Dermis microvascular lymphatic vessel endothelial cell (primary cell): ENCODE data around the gene TTBK2. TPM values are rescaled to one million over a fixed set of nuclear protein-coding genes. Genes with fewer than 3 reads are reported as not detected.
"Not testable (repeated sequence)": the region's sequence is repeated elsewhere in the genome, so short reads cannot be mapped to it uniquely, and the experiment has no call there.

ENCODE experiments used
- DNase-seq, 2 donors: peaks; one replicate each; pipeline versions ENCODE4 v3.0.0 to v3.0.0-alpha.2; 2010; ENCODE audit warnings: low read depth in 2 of 2
- total RNA-seq: library from RNA; depleted of rRNA; stranded (reverse); fragments of >200 nt; gene quantifications from 2 replicates; pipeline ENCODE4 v1.2.1, GENCODE V29; 2014

TTBK2 gene
- total RNA-seq, 1 donor from 2014 or later, result 7.1 TPM

DNA sequence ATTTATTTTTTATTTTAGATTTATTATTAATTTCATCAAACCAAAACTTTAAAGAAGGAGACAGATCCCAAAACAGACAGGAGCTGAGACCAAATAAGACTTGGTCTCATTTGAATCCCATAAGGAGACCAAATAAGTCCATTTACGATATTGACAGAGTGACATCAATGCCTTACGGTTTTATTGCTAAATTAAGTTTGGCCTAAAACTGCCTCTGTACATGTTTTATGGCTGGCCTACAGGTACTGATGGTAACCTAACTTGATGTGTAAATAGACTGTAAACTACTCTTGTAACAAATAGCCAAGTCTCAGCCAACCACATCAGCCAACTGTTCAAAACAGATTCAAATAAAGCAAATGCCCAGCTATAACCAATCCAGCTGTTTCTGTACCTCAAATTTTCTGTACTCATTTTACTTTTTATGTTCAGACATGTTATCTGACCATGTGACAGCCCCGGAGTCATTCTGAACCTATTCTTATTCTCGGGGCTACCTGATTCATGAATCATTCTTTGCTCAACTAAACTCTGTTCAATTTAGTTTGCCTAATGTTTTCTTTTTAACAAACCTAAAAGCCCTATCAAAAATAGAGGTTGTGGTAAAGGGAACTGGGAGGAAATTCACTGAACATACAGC is 94.2 kb downstream of the TTBK2 start:
- DNase-seq, result no peak

DNA sequence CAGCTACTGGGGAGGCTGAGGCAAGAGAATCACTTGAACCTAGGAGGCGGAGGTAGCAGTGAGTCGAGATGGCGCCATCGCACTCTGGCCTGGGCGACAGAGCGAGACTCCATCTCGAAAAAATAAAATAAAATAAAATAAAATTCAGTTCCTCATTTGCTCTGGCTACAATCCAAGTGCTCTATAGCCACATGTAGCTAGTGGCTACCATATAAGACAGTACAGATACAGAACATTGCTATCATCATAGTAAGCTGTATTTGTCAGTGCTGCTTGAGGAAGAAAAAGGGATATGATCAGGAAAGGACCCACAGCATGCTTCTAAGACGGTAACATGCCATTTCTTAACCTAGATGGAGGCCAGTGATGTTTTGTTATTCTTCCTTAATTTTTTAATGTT is 95.0 kb downstream of the TTBK2 start:
- no peak for DNase-seq

DNA sequence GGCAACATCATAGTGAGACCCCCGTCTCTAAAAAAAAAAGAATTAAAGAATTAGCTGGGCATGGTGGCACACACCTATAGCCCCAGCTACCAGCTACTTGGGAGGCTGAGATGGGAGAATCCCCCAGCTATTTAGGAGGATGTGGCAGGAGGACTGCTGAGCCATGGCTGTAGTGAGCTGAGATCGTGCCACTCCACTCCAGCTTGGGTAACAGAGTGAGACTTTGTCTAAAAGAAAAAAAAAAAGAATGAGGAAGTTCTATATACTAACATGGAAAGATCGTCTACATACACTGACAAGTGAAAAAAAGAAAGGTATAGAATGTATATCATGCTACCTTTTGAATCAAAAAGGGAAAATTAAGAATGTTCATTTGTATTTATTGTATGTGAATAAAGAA is 99.8 kb downstream of the TTBK2 start:
- no peak for DNase-seq

DNA sequence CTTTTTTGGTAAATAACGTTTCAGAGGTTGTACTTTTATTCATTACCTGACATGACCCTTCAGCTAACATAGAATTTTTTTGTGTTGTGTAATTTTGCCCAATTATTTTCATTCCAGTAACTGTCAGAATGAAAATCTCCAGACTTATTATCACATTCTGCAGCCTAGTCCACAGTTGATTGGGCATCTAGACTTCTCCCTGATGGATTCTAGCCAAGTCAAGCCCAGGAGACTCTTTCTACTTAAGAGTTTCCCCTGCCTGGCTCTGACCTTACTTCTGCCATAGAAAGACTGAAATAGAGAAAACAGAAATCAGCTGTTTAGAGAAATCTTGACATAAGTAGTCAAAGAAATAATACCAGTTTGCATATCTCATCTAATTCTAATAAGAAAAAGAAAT is 100.8 kb downstream of the TTBK2 start:
- no peak for DNase-seq

DNA sequence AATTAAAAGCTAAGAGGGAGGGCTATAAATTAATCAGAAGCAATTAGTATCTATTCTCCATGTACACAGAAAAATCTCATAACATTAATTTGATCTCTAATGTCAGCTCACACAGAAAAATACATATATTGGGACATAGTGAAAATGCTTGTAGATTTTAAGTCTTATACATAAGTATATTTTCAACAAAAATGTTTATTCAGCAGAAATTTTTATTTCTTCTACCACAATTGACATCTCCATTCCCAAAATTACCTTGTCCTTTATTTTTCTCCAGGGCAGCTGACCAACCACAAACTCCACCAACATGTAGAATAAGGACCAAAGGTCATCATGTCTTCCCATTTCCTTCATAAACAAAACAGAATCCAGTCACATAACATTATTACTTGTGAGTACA is 109.1 kb downstream of the TTBK2 start:
- DNase-seq, result no peak

DNA sequence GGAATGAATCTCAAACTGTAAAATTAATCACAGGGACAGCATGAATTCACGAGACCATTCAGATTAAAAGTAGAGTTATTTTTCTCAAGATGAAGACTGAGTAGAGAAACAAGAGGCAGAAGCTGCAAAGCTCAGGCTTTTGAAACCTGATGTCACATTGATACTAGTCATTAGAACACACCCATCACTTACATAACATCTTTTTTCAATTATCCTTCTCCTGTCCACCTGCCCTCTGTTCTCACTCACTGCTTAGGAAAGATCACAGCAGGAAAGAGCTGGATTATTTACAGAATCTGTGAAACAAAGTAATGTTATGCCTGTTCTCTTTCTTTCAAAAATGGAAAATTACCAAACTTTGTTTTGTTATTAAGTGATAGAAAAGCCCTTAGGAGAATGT is 111.7 kb downstream of the TTBK2 start:
- DNase-seq, result no peak

DNA sequence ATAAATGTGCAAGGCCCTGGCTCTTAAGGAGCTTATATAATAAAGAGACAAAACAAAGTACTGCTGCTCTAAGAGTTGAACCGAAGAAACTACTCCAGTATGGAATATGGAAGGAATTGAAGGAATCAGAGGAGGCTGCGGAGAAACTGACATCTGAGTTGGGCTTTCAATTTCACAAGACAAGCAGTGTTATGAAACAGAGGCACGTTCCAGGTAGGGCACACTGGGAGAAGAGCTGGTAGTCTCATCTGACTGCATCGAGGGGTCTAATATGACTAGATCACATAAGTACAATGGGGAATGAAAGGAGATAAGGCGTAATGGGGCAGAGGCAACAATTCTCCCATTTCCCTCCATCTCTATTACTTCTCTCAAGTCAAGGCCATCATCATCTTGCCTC is 115.3 kb downstream of the TTBK2 start:
- DNase-seq, result no peak

DNA sequence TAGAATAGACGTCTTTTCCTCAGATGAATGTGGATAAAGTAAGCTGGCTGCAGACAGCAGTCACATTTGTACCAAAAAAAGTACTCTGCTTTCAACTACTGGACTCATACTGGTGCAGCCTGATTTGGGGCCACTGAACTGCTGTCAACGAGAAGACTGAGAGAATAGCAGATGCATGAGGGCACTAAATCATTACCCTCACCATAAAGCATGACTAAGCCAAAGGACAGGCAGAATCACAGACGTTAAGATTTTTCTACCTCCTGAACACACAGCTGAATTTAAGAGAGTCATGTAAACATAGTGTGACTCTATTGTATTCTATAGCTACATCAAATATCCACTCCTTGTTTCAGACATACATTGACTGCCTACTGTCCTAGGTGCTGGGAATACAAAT is 115.8 kb downstream of the TTBK2 start:
- DNase-seq, result no peak

DNA sequence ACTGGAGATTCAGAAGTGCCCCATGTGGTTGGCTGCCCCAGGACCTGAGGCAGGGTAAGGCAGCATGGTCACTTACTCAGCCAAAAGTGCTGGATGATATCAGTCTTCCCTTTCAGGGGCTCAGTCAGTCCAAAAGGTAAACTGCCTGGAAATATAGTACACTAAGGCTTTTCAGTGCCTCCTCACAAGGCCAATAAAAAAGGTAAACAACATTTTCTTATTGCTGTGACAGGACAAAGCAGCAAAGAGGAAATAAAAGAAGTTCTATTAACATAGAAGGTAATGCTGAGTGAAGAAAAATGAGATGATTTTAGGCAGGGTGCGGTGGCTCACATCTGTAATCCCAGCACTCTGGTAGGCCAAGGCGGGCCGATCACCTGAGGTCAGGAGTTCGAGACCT is 117.1 kb downstream of the TTBK2 start:
- DNase-seq, result no peak

DNA sequence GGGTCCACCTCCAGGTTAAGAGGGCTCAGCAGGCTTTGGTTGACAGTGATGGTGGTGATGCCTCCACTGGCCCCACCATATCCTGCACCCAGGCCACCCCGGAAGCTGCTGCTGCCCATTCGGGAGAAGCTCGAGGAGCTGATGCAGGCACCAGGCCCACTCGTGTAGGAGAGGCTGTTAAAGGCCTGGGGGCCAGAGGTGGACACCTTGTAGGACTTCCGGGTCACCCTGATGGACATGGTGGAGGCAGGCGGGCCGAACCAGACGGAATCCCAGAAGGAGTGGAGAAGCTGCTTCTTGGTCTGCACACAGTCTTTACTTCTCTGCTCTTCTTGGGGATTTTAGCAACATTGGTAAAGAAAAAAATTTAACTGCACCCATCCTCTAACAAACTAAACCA is 118.4 kb downstream of the TTBK2 start:
- no peak for DNase-seq

DNA sequence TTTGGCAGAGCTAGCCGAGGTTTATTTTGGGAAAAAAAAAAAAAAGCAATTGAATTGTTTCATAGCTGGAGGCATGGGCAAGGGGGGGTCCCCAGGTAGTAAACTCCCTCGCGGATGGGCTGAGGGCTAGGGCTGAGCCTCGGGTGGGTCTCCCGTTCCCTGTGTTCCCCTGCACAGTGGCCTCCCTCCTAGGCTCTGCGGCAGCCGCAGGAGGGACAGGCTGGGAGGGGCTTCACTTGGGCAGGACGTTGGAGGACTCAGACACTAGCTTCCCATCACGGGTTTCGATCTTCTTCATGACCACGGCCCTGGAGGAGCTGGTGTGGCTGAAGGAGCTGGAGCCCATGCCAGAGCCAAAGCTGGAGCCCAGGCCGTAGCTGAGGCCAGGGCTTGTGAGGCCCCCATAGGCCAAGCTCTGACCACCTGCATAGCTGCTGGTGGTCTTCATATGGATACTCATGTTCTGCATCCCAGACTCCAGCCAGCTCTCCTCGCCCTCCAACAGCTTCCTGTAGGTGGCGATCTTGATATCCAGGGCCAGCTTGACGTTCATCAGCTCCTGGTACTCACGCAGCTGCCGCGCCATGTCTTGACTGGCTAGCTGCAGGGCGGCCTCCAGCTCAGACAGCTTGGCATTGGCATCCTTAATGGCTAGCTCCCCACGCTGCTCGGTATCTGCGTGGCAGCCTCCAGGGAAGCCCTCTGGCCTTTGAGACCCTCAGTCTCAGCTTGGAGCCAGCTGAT is 119.7 kb downstream of the TTBK2 start:
- peak in 1 of 2 donors; percentile 2 for DNase-seq

DNA sequence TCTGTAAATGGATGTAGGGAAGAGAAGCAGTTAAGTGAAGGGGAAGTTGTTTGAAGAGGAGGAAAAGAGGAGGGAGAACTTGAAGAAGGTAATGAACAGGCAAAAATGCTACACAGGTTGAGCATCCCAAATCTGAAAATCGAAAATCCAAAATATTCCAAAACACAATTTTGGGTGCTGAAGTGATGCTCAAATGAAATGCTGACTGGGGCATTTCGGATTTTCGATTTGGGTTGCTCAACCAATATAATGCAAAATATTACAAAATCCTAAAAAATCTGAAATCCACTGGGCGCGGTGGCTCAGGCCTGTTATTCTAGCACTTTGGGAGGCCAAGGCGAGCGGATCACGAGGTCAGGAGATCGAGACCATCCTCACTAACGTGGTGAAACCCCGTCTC is 121.8 kb downstream of the TTBK2 start:
- no peak for DNase-seq

DNA sequence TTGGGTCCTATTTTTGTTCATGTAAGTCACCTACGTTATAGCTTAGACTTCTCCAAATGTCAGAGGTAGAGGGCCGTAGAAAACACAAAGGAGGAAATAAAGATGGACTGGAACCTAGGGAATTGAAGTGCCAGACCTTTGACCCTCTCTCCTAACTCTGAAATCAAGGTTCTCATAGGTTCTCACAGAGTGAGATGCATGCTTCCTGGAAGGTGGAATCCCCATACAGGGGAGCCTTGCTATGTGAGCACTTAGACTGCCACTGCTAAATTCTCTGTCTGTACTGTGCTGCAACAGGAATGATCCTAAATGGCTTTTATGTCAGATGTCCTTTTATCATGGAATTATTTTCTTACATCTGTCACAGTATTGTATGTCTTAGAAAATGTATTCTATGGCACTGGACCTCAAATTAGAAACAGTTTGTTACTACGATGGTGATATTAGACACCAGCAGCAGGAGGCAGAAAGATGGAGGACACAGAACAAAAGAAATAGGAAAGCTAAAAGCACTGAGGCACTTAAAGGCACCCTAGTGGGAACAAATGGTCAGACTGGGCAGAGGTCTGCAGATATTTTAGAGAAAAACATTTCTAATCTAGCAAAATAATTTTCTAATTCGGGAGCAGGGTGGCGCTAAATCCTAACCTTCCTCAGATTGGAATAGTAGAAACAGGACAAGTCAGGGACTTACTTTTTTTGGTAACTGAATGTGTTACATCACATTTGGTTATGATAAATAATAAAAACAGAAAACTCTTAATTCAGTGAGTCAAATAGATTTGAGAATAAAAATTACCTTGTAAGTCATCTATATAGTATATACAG is 123.4 kb downstream of the TTBK2 start:
- DNase-seq, result peak in 1 of 2 donors; percentile 8

DNA sequence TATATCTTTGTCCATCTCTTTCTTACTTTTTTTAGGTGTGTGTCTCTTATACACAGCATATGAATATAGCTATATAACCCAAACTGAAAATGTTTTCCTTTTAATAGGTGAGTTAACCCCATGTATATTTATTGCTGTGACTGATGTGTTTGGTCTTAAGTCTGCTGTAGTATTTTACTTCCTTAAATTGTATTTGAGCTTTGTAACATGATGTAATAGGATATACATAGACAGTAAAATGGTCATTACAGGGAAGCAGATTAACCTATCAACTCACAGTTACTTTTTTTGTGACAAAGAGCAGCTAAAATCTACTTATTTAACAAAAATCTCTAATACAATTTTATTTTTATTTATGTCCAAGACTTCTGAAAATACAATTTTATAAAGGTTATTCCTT is 131.9 kb downstream of the TTBK2 start:
- DNase-seq, result no peak

DNA sequence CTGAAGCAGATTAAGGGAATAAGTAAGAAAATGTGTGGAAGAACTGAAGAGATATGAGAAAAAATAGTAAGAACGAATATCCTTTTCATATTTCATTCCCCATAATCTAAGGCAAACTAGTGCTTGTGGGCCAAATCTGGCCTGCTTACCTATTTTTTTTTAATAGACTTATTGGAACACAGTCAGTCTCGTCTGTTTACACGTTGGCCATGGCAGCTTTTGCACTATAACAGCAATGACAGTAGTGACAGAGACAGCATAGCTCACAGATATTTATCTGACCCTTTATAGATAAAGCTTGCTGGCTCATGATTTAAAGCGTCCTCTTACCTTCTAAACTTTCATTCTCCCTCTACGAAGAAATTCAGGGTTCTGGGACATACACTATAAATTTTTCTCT is 133.6 kb downstream of the TTBK2 start:
- DNase-seq, result no peak

DNA sequence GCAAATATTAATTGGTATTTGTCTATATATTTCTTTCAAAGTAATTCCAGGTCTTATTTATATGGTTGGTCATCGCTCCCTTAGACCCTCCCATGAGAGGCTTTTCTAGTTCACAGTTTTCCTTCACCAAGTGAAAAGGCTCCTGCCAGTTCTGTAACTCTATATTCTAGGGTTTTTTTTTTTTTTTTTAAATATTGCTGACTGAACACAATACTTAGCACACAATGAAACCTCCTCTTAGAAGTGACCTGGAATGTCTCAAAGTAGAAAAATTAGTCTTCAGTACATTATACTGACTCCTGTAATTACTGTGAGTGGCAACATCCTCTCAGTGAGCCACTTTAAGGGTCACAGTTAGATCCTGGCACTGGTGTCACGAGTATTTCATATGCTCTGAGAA is 135.0 kb downstream of the TTBK2 start:
- no peak for DNase-seq

DNA sequence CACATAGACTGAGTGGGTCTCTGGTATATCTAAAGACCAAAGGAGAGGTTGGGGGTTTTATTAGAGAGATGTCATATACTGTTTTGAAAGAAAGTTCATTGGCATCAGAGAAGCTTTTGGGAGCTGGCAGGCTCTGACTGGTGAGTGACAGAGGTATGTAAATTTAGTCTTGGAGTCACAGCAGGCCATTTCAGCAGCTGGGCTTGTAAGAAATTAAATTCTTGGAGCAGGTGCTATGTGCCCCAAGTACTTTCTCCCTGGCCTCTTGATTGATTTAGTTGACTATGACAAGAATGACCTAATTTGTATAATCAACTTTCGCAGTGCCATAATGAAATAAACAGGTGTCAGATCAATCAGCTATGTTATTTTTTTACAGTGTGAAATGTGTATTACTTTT is 135.9 kb downstream of the TTBK2 start:
- DNase-seq, result no peak

DNA sequence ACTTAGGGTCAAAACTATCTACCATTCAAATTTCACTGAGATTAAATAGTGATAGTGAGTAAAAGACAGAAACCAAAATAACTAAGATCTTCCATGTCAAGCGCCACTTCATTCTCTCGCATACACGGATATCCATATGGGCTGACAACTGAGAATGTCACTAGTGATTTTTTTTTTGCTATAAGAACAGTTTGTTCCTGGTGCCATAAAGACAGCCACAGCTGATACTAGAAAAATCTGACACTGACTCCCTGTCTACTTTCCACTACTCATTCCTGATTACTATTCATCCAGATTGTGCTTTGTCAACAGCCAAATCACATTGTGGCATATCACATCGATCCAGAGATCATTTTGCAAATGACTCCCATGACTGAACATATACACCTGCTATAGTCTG is 137.9 kb downstream of the TTBK2 start:
- DNase-seq, result no peak

DNA sequence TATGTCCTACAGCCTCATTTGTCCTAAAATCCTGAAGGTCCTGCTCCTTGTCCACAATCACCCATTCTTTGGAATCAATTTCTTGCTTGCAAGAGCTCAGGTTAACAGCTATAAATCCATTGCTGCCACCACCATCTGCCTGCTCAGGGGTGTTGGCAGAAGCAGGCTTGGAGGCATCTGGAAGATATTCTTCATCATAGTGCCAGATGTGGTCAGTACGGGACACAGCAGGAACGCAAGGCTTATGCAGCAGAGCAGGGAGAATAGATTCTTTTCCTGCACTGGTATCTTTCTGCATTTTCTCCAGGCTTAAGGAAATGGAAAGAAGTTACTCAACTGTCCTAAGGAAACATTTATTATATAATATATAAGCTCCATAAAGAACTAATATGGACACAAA is 145.2 kb downstream of the TTBK2 start:
- DNase-seq, result no peak

DNA sequence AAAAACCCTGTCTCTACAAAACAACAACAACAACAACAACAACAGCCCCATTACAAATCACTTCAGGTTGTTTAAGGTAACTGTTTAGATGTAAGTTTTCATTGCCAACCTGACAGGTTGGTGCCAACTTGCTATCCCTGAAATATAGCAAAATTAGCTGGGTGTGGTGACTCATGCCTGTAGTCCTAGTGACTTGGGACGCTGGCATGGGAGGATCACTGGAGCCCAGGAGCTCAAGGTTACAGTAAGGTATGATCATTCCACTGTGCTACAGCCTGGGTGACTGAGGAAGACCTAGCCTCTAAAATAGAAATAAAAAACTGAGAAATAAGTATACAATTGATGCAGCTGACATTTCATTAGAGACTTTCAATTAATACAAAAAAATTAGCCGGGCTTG is 147.7 kb downstream of the TTBK2 start:
- DNase-seq, result no peak

DNA sequence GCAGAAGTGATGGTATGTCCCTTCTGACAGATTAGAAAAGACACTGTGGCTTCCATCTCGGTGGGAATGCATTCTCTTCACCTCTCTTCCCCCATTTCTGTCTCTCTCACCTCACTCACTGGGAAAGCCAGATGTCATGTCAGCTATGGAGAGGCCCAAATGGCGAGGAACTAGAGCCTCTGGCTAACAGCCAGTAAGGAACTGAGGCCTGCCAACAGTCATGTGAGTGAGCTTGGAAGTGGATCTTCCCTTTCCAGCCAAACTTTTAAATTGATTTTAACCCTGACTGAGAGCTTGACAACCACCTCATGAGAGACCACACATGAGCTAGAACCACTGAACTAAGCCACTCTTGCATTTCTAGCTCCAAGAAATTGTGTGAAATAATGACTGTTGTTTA is 148.4 kb downstream of the TTBK2 start:
- DNase-seq, result peak in 1 of 2 donors; percentile 3

DNA sequence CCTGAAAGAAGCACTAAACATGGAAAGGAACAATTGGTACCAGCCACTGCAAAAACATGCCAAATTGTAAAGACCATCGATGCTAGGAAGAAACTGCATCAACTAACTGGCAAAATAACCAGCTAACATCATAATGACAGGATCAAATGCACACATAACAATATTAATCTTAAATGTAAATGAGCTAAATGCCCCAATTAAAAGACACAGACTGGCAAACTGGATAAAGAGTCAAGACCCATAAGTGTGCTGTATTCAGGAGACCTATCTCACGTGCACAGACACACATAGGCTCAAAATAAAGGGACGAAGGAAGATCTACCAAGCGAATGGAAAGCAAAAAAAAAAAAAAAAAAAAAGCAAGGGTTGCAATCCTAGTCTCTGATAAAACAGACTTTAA is 154.5 kb downstream of the TTBK2 start:
- DNase-seq, result not testable (repeated sequence)
